Left hindlimb (tissue), 1 donor: ENCODE results near the gene BSPRY.
"Not testable (repeated sequence)": the region's sequence is repeated elsewhere in the genome, so short reads cannot be mapped to it uniquely, and the experiment has no call there.

Experiments
- DNase-seq: peaks from one replicate; pipeline ENCODE4 v3.0.0-alpha.2; 2018

BSPRY gene

DNA sequence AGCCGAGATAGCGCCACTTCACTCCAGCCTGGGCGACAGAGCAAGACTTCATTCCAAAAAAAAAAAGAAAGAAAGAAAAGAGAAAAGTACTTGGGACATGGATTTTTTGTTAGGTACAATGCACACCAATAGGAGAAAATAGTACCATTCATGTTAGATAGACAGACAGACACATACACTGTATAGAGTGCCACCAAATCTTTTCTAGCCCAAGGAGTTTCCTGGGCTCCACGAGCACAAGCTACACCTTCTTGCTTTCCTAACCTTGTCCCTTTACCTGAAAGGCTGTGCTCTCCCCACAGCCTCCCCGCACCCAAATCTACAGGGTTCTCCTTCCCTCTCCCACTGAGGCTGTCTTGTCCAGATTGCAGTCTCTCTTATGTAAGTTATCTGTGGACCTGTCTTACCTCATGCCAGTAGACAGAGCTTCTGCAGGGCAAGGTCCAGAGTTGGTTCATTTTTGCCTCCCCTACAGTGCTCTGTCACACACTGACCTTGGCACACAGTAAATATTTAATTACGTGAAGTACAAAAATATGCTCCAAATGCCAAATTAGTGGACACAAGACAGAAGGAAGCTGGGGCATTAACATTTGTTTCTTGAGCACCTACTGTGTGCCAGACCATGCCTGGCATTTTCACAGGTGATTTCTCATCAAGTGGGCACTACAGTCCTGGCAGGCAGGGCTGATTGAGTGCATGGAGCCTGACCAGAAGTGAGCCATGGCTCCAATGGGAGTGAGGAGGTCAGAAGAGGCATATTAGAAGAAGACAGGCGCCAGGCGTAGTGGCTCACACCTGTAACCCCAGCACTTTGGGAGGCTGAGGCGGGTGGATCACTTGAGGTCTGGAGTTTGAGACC, 45.9 kb downstream of the BSPRY start:
- DNase-seq, result no peak

DNA sequence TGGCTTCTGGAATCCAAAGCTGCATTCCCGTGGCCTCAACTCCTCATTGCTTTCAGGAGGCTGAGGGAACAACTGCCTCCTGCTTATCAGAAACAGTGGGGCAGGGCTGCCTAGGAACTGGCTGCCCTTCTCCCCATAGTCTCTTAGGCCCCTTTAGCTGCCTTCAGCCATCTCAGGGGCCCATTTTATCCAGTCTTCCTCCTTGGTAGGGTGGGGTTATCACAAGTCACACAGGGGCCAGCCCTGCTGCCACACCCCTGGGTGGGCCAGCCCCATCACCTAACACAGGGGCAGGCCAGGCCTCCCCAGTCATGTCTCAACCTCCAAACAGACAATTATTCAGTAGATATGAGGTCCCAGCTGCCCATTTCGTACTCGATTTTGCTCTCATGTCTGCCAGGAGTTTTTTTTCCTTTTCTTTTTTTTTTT, 47.9 kb downstream of the BSPRY start:
- no peak for DNase-seq

DNA sequence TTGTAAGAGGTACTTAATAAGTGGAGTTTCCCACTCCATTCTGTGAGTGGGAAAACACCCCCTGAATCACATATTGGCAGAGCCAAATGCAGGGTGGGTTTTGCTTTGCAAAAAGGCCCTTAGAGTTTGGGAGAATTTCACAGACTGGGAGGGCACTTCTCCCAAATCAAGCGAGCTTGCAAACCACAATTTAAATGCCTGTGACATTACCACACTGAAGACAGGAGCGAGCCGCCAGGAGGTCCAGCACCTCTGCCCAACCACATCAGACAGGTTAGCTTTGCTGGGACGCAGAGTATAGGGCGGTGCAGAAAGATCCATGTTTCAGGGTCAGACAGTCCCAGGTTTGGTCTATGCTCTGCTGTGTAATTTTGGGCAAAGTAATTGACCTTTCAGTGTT, 49.5 kb downstream of the BSPRY start:
- DNase-seq, result no peak

DNA sequence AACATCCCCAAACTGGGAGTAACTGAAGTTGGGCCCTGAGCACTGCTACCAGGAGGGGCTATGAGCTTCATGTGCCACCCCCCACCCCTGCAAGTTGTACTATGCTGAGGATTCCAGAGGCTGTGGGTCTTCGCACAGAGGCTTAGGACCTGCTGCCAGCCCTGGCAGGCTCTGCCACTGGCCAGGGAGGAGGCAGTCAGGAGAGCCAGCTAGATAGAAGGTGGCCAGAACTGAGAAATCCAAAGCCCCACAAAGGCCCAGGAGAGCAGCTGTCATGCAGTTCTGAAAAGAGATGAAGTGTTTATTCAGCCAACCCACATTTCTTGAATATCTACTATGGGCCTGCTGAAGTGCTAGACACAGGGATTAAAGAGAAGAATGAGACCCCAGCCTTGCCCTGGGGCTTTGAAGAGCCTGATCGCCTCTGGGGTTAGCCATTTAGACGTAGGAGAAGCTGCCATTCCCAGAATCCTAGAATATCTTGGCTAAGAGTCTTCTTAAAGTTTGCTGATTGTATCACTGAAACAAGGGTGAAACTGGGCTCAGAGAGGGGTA, 50.4 kb downstream of the BSPRY start:
- DNase-seq, result no peak

DNA sequence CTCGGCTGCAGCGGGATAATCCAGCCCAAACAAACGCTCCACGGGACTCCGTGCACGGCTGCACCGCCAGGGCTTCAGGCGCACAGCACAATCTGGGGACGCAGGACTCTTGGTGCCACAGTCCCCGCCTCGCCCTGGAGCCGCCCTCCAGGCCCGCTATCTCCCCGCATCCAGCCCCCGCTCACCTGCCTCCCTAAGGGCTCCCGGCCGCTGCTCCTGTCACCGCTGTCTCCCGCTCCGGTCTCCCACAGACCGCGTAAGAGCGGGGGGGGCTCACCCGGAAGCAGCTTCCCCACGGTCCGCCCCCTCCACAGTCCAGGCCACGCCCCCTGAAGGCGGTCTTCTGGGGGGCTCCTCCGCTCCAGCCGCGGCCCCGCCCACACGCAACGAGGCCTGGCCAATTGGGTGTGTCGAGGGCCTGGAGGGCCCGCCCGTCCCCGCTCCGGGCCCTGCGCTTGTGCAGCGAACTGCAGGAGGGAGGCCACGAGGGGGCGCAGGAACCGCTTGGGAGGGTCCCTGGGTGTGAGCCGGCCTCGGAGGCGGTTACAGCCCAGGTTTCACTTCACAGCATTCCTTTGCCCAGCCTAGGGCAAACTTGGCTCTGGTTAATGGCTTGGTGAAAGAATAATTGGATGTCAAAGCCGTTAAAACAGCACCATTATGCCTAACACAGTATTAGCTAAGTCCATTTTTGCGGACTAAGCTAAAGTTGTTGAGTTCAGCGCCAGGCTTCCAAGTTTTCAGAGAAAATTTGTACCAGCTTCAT, 51.9 kb downstream of the BSPRY start, which contains the start of gene ALAD:
Gene ALAD (minus strand): TSS at position 258 of the 766 bp plus-strand sequence. CDS start 7,725 bp downstream, outside the sequence.
- DNase-seq, result peak; percentile 99

DNA sequence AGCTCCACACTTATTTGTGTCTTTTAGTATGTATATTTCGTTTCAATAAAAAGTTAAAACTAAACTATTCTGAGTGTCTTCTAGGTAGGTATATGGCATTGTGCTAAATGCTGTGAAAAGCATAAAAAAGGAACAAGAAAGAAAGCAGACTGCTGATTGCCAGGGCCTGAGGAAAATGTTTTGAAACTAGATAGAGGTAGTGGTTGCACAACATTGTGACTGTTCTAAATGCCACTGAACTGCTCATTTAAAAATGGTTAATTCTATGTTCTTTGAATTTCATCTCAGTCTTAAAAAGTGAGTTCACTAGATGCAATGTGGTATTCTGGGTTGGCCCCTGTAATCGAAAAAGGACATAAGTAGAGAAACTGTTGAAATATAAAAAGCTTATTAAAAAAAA, 54.3 kb downstream of the BSPRY start:
- DNase-seq, result no peak

DNA sequence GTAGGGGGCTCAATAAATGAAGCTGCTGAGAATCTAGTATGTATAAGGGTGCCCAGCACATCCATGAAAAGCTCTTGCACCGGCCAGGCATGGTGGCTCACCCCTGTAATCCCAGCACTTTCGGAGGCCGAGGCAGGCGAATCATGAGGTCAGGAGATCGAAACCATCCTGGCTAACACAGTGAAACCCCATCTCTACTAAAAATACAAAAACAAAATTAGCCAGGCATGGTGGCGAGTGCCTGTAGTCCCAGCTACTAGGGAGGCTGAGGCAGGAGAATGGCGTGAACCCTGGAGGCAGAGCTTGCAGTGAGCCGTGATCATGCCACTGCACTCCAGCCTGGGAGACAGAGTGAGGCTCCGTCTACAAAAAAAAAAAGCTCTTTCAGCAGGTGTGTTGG, 57.0 kb downstream of the BSPRY start:
- DNase-seq, result not testable (repeated sequence)

DNA sequence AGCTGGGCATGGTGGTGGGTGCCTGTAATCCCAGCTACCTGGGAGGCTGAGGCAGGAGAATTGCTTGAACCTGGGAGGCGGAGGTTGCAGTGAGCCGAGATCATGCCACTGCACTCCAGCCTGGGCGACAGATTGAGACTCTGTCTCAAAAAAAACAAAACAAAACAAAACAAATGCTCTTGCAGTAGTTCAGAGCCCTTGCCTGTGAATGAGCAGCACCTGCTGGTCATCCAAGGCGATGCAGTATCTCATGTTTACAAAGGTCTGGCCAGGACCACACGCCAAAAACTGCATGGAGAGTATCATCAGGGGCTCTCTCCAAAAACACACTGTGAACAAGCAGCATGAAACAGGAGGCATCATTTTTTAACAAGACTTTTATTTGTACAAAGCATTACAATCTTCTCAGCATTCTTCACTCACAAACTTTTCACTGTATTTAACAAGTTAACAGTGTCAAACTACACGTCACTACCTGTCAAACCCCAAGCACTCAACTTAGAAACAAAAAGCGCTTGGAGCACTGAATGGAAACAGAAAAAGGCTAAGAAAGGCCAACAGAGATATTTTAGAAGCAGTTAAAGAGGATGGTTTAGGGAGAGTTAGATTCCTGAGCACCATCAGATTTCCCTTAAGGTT, 57.7 kb downstream of the BSPRY start:
- peak; percentile 54 for DNase-seq

DNA sequence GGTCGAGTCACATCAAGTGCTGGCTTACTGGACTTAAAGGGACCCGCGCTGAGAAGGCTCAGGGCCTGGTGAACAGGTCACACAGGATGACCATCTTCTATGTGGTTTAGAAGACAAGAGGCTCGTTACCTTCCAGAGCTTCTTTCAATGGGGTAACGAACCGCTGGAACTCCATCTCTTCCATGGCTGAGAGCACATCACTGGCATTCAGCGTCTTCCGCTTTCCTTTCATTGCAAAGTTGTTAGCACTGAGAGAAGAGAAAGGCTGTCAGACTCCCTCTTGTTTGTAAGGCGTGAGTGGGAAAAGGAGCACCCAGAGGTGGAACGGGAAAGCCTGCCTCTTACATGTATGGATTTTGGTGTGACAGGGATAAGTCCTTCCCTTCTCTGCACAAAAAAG, 60.1 kb downstream of the BSPRY start:
- no peak for DNase-seq

DNA sequence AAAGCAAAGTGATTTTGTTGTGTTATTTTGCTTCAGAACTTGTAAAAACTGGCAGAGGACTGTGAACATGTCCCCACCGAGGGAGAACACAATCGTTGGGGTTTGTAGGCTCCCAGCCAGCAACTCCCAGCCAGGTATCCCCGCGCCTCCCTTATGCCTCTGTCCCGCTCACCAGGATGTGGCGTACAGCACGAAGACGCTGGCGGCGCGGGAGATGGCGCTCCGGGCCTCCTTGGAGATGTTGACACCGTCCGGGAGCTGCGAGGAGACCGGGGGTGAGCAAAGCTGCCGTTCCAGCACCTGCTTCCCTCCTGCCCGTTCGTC, 60.5 kb downstream of the BSPRY start:
- DNase-seq, result no peak

DNA sequence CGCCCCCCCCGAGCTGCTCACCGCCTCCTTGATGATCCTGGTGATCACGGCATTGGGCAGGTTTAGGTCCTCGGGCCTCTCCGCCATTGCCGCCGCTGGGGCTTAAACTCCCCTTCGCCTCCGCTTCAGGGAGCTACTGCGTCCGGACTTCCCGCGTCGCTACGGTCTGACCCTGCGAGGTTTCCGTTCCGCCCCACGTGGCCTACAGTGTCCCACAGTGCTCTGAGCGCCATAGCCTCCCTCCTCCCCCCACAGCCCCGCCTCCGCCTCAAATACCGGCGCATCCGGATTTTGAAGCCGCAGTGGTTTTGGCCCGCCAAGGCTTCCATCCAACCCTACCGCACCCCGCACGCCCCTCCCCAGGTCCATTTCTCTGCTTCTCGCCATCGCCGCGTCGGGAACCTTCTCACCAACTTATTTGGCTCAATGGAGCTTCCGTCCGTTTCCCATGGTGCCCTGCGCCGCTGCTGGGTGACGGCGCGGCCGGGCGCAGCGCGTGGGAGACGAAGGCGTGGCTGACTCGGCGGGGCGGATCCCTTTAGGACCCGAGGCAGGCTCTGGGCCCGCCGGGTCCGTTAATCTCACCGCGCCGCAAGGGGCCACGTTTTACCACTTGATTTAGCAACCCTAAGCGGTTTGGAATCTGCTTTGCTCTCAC, 61.0 kb downstream of the BSPRY start, which contains the start of the genes C9orf43 and POLE3:
Gene C9orf43 (plus strand): TSS at position 541 of the 658 bp plus-strand sequence. CDS start 2,747 bp downstream, outside the sequence.
Gene POLE3 (minus strand): TSS at position 469 of the 658 bp plus-strand sequence. CDS start 382 bp downstream, at position 87.
- peak; percentile 96 for DNase-seq

DNA sequence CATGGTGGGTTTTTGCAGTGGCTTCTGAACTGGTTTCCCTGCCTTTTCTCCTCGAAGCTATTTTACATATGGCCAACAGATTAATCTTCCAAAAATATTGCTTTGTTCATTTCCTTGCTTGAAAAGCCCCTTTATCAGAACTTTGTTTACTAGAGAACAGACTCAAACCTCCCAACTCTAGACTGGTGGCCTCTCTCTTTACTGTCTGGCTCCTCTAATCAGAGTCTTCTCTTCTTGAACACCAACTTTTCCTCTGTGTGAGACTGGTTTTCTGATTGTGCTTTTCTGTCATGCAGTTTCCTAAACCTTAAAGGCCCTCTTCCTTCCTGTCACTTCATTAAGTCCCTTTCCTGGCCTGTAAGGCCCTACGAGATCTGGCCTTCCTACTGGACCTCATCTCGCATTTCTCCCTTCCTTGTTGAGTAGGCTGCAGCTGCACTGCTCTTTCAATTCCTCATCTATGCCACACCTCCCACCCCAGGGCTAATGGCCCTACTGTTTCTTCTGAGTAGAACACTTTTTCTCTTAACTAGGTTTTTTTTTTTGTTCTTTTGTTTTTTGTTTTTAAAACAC, 66.9 kb downstream of the BSPRY start:
- DNase-seq, result no peak

DNA sequence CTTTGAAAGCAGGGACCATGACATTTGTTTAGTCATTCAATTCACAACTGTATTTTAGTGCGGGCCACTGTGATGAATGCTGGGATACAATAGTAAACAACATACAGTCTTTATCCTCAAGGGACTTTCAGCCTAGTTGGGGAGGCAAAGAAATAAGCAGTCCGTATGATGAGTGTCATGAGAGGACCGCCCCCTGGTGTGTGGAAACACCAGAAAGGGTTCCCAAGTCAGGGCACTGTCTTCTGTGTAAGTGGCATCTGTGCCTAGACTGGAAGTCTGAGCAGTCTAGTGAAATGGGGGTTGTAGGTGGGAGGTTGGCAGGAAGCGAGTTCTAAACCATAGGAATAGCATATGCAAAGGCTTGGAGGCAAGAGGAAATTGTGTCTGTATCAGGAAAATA, 68.0 kb downstream of the BSPRY start:
- no peak for DNase-seq
